Bone marrow (tissue), 2 donors: ENCODE data around the gene TOGARAM1.
A peak's percentile ranks its signal among the peaks of the same experiment; 100 is the strongest.
"Not testable (repeated sequence)": the region's sequence is repeated elsewhere in the genome, so short reads cannot be mapped to it uniquely, and the experiment has no call there.

Experiments
- DNase-seq, 2 donors: peaks; one replicate each; lab custom pipeline; 2025; lab: John Stamatoyannopoulos, UW

Gene TOGARAM1

GRCh38 chr14:45044638-45045037, 82.6 kb downstream of the TOGARAM1 start:
- DNase-seq = no peak

GRCh38 chr14:45048385-45048784, 86.4 kb downstream of the TOGARAM1 start:
- no peak for DNase-seq

DNA sequence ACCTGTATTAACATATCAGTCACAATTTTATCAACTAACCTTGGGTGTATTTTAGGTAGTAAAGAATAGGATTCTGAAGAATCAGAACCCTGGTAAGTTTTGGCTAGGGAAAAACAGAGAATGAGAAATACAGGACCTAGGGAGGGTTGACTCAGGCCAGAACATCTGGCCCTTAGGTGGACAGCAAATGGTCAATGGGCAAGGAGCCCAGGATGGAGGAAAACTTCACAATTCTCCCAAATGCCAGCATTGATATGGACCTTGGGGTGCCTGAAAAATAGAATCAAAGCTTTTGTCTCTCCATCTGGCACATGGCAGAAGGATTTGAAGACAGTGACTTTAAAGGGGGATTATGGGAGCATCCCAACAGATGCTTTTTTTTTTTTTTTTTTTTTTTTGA, 89.2 kb downstream of the TOGARAM1 start:
- no peak for DNase-seq

DNA sequence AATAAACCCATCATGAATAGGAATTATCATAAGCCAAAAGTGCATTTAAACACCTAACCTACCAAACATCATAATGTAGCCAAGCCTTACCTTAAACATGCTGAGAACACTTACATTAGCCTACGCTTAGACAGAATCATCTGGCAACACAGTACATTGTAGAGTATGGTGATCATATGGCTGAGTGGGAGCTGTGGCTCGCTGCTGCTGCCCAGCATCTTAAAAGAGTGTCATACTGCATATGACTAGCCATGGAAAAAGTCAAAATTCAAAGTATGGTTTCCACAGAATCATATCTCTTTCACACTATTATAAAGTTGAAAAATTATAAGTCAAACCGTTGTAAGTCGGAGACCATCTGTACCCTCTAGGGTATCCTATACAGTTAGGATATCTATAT, 89.9 kb downstream of the TOGARAM1 start:
- no peak for DNase-seq

GRCh38 chr14:45057349-45057748, 95.4 kb downstream of the TOGARAM1 start:
- DNase-seq = no peak

GRCh38 chr14:45057881-45058364, 95.9 kb downstream of the TOGARAM1 start:
- DNase-seq = no peak

DNA sequence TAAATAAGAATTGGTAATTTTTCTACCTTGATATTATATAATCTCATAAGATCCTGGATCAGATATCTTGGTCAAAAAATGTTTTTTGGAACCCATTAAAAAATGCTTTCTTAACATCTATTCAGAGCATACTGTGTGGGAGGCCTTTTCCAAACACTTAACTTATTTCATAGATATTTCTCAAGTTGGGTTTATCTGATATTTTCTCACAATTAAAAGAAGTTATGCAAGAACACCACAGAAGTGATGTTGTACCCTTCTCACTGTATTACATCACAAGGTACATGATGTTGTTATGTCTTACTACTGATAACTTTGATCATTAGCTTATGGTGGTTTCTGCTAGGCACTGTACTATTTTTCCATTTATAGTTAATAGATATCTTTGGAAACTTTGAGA, 98.6 kb downstream of the TOGARAM1 start:
- DNase-seq = no peak

GRCh38 chr14:45065540-45065939, 103.5 kb downstream of the TOGARAM1 start:
- DNase-seq = no peak

DNA sequence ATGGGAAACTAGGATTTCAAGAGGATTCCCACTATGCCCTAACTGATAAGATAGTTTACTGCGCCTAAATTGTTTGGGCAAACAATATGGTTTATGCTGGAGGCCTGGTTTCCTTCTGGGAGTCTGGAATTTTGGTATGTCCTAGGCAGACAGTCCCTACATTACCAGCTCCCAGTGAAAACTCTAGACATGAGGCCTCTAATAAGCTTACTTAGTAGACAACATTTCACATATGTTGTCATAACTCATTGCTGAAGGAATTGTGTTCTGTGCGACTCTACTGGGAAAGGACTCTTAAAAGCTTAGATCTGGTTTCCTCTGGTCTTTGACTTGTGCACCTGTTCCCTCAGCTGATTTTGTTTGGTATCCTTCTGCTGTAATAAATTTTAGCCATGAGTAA, 104.0 kb downstream of the TOGARAM1 start:
- no peak for DNase-seq

- DNase-seq = no peak
These were observed 104.7 kb downstream of the TOGARAM1 start for GRCh38 chr14:45066667-45067066.

DNA sequence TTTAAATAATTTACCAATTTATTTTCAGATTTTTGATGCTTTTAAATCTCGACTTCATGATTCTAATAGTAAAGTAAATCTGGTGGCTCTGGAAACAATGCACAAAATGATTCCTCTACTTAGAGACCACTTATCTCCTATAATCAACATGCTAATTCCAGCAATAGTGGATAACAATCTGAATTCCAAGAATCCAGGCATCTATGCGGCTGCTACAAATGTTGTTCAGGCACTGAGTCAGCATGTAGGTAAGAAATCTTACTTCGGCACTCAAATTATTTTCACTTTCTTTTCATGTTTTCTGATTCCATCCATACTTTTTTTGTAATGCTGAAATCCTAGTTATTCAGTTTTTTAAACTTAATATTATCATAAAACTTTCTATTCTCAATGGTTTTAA, 106.4 kb downstream of the TOGARAM1 start:
- DNase-seq = no peak

DNA sequence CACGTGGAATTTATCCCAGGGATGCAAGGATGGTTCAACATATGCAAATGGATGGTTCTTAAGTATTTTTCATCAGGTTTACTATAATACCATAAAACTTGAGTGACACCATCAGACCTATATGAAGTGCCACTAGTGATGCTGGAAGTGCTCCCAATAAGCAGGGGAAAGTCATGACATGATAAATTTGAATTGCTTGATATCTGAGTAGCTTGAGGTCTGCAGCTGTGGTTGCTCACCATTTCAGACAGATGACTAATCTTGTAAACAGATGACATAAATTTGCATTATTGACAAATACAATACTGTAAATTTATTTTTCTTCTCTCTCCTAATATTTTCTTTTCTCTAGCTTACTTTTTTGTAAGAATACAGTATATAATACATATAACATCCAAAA, 108.2 kb downstream of the TOGARAM1 start:
- DNase-seq = no peak

DNA sequence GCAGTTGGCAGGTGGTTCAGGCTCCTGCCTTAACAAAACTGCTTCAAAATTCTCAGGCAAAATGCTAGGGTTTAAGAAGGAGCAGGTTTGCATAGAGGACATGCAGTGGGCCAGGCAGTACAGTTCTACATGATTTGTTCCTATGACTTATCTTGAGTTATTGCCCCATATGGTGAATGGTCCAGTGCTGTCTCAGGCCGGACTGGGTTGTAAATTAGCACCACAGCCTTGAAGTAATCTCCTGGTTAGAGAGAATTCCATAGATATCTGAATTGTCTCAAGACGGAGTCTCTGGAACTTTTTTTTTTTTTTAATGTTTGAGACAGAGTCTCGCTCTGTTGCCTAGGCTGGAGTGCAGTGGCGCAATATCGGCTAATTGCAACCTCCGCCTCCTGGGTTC, 110.1 kb downstream of the TOGARAM1 start:
- DNase-seq = no peak

DNA sequence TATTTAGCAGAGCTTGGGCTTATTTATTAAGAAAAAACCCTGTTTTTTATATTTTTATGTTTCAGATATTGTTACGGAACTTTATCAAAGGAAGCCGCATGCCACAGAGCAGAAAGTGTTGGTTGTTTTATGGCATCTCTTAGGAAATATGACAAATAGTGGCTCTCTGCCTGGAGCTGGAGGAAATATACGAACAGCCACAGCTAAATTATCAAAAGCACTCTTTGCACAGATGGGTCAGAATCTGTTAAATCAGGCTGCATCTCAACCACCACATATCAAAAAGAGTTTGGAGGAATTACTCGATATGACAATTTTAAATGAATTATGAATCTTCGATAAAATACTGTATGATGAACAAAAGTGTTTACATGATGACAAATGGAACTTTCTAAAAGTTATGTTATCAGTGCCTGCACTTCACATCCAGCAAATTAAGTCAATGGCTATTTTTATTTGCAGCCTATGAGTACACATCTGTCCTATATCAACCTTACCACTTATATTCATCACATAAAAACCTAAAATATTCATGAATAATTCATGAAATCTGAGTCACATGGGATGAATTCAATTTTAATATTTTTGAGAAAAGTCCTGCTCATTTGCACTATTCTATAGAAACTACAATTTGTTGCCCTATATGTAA, 111.4 kb downstream of the TOGARAM1 start:
- DNase-seq = no peak

DNA sequence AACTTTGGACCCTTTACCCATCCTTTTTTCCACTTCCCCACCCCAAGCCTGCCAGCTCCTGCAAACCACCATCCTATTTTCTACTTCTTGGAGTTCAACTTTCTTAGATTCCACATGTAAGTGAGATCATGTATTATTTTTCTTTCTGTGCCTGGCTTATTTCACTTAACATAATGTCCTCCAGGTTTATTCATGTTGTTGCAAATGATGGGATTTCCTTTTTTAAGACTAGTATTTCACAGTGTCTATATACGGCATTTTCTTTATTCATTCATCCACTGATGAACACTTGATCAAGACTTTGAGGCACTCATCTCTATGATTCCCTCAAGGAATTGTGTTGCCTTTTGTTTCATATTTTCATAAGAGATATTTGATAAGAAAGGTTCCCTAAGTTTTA, 116.3 kb downstream of the TOGARAM1 start:
- DNase-seq = no peak

- not testable (repeated sequence) for DNase-seq
These were observed 118.5 kb downstream of the TOGARAM1 start for GRCh38 chr14:45080416-45080968.

DNA sequence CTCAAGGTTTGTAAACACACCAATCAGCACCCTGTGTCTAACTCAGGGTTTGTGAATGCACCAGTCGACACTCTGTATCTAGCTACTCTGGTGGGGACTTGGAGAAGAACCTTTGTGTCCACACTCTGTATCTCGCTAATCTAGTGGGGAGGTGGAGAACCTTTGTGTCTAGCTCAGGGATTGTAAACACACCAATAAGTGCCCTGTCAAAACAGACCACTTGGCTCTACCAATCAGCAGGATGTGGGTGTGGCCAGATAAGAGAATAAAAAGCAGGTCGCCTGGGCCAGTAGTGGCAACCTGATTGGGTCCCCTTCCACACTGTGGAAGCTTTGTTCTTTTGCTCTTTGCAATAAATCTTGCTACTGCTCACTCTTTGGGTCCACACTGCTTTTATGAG, 119.1 kb downstream of the TOGARAM1 start:
- not testable (repeated sequence) for DNase-seq

GRCh38 chr14:45082420-45082819, 120.4 kb downstream of the TOGARAM1 start:
- no peak for DNase-seq

DNA sequence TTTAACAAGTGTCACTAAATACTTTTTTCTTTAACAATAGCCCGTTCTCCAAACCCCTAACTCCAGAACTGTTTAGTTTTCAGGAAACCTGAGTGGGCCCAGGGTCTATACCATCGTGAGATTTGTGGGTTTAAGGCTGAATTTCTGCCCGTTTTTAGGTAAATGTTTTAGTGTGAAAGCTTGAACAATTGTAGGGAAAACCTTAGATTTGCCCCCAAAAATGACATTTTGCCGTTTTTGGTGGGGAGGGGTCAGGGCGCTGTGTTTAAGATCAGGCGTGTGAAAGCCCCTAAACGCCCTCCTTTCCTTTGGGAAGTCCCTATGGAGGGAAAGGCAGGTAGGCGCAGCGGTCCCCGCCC, 121.6 kb downstream of the TOGARAM1 start:
- no peak for DNase-seq

DNA sequence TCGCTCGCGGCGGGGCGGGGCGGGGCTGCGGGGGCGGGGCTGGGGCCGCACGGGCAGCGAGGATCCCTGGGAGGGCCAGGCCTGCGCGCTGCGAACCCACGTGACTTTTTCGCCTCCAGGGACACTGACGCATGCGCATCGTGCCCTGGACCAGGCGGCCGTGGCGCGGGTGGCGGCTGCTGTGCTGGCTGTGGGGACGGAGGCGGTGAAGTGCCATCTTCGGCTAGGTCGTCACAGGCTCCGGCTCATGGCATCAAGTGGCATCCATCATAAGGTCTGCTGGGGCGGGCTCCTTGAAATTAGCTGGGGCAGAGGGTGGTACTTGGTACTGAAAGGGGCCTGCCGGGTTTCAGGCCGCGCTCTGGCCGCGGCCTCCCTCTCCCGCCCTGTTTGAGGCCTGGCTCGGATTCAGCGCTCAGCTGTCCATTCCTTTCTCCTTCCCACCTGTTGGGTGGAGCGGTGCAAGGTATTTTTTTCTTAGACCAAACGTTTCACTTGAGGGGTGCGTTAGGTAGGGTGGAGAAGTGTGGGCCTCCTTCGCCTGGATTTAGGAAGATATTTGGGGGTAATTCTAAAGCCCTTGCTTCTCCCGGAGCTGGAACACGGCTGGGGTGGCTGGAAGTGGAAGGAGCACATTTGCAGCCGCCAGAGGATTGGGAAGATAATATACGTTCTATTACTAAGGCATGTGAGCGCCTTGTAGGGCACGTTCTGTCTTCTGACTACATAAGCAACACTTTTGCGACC, 122.2 kb downstream of the TOGARAM1 start, which contains the start of gene PRPF39:
Gene PRPF39 (plus strand): TSS at position 141 of the 747 bp plus-strand sequence. CDS start 11,124 bp downstream, outside the sequence.
- DNase-seq = peak; percentile 78 to 86

DNA sequence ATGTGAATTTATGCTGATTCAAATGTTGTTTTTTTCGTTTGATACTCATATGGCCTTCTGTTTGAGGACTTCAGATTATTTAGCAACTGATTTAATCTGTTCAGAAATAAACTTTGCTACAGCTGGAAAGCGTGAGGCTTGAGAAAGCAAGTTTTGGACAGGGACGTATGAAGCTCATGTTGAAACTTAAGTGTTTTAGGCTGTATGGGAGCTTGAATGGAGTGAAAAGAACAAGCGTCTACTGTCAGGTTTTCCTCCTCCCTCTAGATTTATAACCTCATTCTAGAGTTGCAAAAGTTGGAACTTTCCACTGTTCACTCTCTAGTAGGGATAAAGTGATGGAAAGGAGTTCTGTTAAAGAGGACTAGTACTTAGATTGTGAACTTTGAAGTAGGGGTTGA, 123.0 kb downstream of the TOGARAM1 start:
- DNase-seq = no peak

GRCh38 chr14:45089813-45090212, 127.8 kb downstream of the TOGARAM1 start:
- no peak for DNase-seq

- DNase-seq = no peak
These were observed 129.7 kb downstream of the TOGARAM1 start for GRCh38 chr14:45091710-45092109.
